Stimulated activated CD4-positive, alpha-beta T cell treated with anti-CD3 and anti-CD28 coated beads, Interleukin-2, amount 100 ng/mL, for 24 hours (primary cell): ENCODE measurements around the gene PUSL1.

Experiments
- DNase-seq, 2 donors: peaks; one replicate each; pipeline ENCODE4 v3.0.0-alpha.2; 2020

PUSL1 gene

DNA sequence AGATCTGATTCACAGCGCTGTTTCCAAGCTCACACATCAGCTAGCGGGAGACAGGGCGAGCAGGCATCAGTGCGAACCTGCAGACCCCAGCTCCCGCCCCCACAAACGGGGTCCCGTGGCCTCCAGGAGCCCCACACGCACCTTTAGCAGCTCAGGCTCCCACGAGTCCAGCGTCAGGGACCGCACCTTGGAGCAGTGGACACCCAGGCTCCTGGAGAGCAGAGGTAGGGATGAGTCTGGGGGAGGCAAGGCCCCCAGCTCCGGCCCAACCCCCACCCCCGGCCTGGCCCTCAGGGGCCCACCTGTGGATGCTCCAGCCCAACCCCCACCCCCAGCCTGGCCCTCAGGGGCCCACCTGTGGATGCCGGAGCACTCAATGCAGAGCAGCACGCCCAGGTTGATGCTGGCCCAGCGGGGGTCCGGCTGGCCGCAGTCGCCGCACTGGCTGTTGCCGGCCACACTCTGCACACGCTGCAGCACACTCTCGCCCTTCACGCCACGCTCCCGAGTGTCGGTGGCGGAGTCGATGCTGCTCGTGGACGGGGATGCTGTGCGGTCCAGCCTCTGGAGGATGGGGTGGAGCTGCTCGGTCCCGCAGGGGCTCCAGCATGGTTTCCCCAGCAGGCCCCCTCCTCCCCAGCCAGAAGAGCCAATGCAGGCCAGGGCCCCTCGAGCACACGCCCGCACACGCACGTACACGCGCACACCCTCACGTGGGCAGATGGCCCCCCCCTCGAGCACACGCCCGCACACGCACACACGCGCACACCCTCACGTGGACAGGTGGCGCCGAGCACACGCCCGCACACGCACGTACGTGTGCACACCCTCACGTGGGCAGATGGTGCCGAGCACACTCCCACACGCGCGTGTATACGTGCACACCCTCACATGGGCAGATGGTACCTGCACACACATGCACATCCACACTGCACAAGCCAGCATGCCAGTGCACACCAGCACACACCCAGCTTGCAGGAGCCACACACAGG is 12.0 kb upstream of the PUSL1 start:
- no peak for DNase-seq

DNA sequence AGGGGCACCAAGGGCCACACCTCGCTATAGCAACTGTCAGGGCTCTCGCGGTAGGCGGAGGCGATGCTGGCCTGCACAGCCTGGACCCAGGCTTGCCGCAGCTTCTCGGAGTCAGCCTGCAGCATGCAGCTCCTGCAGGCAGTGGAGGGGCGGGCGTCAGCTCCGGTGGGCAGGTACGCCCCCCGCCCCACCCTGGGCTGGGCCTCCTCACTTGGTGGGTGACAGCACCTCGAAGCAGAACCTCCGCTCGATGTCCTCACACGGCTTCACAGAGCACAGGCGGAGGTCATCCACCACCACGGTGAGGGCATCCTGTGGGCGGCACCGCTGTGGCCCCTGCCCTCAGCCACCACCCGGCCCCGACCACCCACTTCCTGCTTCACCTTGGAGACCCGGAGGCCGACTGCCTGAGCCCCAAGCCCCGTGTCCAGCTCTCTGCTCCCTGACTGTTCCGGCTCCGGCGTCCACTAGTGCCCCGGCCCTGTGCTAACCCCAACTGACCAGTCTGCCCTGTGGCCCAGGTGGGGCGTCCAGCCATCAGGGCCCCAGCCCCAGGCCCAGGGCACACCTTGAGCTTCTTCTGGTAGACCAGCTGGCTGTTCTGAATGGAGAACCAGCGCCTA is 10.5 kb upstream of the PUSL1 start:
- no peak for DNase-seq

DNA sequence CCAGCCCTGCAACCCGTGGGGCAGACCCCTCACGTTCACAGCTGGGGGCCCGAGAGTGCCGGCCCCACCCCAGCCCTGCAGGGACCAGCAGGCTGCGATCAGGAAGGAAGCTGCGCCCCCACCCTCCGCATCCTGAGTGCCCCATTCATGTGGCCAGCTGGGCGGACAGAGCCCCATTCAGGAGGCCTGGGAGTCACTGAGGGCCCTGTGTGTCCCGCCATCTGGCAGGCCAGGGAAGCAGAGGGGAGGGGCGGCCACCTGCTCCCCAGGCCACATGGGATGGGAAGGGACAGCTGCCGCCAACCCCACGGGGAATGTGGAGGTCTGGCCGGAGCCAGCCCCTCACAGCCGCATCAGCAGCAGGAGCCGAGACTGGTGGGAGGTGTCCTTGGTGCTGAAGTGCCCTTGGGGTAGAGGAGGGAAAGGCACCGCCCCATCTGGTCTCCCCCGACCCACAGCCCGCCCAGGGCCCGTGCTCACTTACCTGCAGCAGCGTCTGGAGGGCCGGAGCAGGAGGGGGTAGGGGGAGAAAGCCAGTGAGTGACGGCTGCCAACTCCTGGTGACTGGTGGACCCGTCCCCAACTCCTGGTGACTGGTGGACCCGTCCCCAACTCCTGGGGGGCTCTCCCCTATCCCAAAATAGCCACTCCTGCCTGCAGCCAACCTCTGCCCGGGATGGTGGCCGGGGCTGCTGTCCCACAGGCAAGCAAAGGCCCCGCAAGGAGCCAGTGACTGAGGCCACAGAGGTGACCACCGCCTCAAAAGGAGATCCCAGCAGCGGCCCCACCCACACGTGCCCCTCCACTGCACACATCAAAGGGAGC is 9.3 kb upstream of the PUSL1 start:
- DNase-seq, result no peak

DNA sequence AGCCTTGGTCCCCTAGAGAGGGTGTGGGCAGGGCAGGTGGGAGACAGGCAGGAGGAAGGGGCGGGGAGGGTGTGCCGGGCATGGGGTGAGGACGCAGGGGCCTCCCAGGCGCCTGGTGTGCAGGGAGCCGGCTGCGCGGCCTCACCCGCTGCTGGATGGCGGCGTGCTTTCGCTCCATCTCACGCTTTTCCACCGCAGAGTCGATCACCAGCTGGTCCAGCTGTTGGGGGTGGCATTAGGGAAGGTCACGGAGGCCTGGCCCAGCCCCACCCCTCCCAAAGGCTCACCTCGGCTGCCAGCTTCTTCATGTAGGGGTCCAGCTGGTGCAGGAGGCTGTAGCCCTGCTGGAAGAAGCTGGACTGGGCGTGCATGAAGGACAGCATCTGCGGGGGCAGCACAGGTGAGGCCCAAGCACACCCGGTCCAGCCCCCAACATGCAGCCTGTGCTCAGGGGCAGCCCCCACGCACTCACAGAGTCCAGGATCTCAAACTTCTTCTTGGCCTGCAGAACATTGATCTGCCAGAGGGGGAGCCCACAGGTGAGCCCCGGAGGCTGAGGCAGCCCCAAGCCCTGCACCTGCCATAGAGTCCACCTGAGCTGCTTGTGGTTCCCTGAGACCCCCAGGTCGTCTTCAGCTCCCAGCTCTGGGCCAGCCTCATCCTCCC is 8.6 kb upstream of the PUSL1 start:
- no peak for DNase-seq

DNA sequence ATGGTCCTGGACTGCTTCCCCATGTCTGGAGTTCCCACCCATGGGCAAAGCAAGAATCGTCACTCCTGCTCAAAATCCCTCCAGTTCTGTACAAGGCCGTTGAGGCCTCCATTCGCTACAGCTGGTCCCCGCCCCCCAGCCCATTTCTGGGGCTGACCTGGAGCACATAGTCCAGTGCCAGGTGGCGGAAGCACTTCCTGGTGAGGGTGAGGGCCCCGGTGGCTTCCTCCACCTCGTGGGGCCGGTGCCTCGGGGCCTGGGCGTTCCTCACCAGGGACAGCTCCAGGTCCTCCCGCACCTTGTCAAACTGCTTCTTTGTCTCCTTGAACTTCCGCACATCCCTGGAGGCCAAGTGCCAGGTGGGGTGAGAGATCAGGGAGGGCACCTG is 8.1 kb upstream of the PUSL1 start:
- DNase-seq, result no peak

DNA sequence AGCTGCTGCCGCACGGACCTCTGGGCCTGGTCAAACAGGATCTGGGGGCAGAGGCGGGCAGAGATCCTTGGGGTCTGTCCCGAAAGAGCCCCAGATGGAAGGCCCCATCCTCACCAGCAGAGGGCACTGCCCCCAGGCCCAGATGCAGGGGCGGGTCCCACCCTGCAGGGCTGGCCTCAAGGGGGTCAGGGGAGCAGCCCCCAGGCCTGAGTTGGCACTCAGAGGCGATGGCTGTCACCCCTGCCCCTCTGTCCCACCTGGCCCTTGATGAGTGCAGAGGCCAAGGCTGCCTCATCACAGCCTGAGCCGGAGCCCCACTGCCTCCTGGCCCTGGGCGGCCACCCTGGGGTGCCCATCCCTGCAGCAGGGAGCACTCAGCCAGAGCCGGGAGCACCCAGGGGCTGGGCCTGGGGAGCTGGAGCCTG is 6.4 kb upstream of the PUSL1 start:
- DNase-seq, result no peak

DNA sequence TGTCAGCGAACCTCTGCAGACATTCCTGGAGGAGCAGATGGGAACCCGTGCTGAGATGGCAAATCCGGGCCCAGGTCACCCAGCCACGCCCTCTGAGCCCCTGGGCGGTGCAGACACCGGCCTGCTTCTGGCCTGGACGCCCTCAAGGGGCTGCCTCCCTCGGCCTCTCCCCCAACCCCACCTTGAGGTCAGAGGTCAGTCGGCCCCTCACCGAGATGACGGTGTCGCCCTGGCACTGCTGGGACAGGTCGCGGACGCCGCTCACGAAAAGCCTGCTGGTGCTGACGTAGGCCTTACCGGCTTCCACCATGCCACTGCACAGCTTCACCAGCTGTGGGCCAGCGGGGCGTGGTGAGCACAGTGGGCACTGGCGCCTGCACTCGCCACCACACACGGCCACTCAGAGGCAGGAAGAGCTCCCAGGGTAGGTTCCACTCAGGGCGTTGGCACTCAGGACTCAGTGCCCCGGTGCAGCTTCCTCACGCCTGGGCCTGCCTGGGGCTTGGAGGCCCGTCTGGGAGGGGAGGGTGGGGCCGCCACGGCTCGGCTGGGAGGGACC is 5.4 kb upstream of the PUSL1 start:
- no peak for DNase-seq

DNA sequence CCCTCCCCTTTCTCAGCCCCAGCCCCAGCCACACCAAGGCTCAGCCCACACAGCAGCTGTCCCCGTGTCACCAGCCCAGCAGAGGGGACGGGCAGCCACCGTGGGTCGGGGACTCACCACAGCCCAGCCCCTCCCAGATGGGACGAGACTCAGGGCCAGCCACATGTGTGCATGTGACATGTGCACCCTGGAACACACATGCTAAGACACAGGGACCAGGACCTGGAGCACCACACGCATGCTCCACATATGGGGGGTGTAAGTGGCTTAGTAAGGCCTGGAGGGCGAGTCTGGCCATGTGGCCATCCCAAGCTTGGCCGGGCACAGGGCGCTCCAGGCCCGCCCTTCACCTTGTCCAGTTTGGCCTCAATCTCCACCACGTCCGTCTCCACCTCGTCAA is 4.7 kb upstream of the PUSL1 start:
- no peak for DNase-seq

DNA sequence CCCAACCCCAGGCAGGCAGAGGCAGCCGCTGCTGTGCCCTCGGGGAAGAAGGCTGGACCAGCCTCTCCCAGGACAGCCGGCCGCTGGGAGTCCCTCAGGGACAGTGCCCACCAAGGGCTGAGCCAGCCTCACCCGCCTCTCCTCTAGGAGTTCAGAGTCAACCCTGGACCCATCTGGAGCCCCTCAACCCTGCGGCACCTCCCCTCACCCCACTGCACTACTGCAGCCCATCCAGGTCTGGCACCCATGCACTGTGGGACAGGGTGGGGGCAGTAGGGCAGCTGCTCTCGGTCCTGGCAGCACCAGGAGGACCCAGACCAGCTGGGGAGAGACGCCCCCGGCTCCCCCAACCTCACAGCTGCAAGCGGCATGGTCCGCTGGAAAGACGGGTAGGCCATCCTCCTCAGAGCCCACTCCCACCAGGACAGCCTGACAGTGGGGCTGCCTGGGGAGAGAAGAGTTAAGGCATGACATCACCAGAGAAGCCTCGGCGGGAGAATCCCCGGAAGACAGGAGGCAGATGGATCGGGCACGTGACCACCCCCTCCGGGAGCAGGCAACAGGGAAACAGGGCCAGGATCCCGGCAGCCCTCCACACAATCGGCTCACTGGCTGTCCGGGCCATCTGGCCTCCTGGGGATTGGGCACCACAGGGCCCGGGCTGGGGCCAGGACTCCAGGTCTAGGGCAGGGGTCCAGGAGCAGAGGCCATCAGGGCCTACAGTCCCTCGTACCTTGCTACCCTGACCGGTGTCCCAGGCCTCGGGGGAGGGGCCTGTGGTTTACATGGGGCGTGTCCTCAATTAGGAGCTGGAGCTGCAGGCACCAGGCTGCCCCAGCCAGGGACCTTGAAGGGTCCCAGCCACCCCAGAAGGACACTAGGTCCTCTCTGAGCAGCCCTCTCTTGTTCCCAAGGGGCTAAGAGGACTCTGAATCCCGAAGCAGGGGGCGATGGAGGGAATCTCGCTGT is 3.8 kb upstream of the PUSL1 start:
- no peak for DNase-seq

DNA sequence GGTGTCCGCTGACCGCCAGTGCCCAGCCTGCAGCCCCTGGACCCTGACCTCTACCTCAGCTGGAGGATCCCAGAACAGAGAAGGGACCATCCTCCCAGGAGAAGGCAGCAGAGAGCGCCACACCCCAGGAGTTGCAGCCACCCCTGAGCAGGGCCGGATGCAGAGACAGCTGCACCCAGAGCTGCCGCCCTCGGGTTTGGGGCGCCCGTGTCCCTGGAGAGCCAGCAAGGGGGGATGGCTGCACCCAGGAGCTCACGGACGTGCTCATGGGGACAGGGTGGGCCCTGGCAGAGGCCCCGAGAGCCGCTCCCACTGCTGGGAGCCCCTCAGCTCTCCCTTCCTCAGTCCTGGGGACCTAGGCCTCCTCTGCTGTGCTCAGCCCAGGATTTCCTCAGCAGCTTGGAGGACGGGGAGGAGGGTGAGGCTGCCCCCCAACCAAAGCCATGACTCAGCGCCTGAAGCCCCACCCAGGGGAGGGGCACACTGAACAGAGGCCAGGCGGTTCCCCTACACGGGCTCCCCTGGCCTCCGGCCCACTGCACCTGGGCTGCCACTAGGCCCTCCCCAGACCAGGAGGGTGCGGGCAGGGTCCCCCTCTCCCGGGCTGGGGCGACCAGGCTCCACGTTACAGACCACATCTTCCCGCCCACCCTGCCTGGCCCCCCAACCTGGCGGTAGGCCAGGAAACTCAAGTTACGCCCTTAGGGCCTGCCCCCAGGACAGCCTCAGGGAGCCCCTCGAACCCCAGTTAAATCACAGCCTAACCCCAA is 2.9 kb upstream of the PUSL1 start:
- DNase-seq, result peak; percentile 70 to 74

DNA sequence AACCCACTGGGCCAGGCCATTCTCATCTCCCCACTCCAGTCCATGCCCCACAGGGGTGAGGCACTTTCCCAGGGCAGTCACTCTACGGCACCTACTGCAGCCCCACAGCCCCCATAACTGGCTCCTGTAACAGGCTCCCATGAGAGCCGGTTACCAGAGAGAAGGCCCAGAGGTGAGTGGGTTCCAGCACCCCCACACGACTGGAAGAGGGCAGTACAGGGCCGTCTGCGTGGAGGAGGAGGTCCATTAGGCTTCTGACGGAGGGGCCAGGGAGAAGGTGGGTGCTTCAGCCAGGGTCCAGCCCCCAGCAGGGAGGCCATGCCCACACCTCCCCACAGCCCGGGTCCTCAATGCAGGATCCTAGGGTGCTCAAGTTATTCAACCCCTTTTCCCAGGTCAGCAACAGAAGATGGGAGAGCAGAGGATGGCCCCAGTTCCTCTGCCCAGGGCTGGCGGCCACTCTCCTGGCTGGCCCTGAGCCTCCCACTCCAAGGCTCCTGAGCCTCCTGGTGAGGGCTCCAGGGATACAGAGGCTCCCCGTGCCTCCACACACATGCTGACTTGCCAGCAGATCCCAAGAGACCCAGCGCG is 2.2 kb upstream of the PUSL1 start:
- no peak for DNase-seq

DNA sequence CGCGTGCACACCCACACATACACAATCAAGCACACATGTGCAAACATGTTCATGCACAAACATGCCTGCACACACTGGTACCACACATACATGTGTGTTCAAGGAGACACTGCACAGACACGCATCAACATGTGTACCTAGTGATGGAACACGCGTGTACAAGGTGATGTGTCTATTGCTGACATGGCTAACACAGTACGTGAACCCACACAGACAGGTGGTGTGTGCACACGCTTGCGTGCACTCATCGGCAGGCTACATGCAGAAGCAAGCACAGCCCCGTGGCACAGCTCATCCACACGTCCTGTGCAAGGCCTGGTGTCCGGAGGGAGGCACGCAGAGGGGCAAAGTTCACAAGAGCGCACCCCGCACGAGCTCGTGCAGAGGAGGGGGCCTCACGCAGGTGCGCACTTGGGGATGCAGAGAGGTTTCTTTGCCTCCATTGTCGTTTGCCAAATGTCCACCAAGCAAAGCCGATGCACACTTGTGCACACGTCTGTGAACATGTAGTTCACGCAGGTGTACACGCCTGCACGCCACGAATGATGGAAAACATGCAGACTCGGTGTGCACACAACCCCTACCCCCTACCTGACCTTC is 1.6 kb upstream of the PUSL1 start:
- no peak for DNase-seq

DNA sequence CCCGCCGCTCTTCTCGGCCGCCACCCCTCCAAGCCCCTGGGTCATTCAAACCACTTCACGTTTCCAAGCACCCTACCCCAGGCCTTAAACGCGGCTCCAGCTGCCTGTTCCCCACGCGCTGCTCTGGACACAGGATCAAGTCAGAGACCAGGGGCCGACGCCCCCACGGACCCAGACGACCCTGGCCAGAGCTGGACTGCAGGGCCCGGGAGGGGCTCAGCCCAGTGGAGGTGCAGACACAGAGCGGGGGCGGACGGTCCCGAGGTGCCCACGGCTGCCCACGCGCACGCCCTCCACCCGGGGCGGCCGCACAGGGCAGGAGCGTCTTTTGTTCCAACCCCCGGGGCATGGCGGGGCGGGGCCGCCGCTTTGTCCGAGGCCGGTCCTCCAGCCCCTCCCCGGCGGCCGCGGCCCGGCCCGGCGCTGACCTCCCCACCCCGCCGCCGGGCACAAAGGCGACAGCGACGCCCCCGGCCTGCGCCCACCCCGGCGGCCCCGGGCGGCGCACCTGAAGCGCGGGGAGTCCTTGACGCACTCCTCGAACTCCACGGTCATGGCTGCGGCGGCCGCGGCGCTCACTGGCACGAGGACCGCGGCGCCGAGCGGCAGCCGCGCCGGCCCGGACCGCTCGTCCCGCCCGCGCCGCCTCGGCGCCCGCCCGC is 1.0 kb upstream of the PUSL1 start:
- peak in 1 of 2 donors; percentile 28 for DNase-seq

DNA sequence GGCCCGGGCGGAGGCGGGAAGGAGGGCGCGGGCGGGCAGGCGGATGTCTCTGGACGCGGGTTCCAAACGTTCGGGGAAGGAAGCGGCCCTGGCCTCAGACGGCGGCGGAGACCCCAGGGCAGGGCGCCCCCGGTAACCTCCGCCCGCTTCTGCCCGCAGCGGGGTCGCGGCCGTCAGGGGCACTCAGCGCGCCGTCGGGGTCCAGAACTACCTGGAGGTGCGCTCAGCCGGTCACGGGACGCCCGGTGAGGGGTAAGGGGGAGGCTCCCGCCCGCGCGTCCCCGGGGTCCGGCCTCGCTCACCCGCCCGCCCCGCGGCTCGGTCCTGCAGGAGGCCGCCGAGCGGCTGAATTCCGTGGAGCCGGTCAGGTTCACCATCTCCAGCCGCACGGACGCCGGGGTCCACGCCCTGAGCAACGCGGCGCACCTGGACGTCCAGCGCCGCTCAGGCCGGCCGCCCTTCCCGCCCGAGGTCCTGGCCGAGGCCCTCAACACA is 406 bp downstream of the PUSL1 start:
- peak in 1 of 2 donors; percentile 31 for DNase-seq

DNA sequence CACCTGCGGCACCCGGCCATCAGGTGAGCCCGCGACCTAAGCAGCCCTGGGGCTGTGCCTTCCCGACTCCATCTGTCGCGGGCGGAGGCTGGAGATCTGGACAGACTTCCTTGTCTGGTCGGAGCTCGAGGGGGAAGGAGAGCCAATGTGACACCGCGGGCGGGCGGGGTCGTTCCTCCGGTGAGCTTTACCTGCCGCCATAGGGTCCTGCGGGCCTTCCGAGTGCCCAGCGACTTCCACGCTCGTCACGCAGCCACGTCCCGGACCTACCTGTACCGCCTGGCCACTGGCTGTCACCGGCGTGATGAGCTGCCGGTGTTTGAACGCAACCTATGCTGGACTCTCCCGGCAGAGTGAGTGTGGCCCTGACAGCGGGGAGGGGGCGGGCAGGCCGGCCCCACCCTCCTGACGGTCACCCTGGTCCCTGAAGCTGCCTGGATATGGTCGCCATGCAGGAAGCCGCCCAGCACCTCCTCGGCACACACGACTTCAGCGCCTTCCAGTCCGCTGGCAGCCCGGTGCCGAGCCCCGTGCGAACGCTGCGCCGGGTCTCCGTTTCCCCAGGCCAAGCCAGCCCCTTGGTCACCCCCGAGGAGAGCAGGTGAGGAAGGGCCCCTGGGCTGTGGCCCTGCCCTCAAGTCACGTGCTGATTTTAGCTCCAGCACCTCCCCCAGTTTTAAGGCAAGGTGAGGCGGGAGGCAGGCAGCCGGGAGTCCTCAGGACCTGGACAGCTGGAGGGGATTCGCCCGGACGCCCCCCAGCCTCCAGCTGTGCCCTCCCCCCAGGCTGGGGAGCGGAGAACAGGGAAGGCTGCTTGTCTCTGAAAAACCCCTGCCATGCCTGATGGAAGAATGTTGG is 1.1 kb downstream of the PUSL1 start:
- DNase-seq, result peak in 1 of 2 donors; percentile 40

DNA sequence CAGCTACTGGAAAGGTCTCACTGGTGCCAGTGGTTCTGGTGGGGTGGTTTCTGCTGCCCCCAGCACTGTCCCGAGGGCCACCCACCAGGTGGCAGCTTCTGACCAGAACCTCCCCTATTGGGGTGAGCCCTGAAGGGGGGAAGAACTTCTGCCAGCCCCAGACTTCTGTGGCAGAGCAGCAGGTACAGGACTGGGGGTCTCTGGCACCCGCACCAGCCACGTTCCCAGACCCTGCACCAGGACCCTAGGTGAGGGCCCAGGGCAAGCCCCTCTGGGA is 1.6 kb downstream of the PUSL1 start:
- no peak for DNase-seq

DNA sequence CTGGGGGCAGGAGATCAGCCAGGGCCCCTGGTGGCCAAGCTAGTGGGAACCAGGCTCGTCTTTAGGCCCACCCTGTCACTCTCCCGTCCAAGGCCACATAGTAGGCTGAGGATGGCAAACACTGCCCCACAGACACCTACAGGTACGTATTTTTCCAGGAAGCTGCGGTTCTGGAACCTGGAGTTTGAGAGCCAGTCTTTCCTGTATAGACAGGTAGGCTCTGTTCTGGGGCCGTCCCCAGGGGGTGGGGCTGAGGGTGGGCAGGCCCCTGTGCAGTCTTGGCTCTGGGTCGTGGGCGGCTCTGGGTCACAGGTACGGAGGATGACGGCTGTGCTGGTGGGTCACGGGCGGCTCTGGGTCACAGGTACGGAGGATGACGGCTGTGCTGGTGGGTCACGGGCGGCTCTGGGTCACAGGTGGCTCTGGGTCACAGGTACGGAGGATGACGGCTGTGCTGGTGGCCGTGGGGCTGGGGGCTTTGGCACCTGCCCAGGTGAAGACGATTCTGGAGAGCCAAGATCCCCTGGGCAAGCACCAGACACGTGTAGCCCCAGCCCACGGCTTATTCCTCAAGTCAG is 2.2 kb downstream of the PUSL1 start:
- no peak for DNase-seq
